Peyer's patch (tissue), 4 donors: ENCODE measurements around the gene ABCA13. TPM values are rescaled to one million over a fixed set of nuclear protein-coding genes. Genes with fewer than 3 reads are reported as not detected.

Experiments
- DNase-seq, 3 donors: peaks; one replicate each; pipeline ENCODE4 v3.0.0-alpha.2; 2017 to 2019
- H3K27ac ChIP-seq, 4 donors: fragments of 200-600 bp; sonication (generic); one replicate each; pipeline ENCODE4 v1.5.1; 2016 to 2019
- H3K27me3 ChIP-seq, 2 donors: fragments of 200-600 bp; sonication (generic); one replicate each; pipeline ENCODE4 v1.5.1; 2019
- H3K36me3 ChIP-seq, 3 donors: fragments of 200-600 bp; sonication (generic); one replicate each; pipeline ENCODE4 v1.5.1; 2016 to 2019
- H3K4me1 ChIP-seq, 4 donors: fragments of 200-600 bp; sonication (generic); one replicate each; pipeline ENCODE4 v1.5.1; 2016 to 2019
- H3K4me3 ChIP-seq, 4 donors: fragments of 200-600 bp; sonication (generic); 1 replicate in 3 of 4; 2 replicates in 1 of 4; pipeline ENCODE4 v1.5.1; 2016 to 2019; ENCODE audit warnings: mild to moderate bottlenecking in 1 of 4
- H3K9me3 ChIP-seq, 4 donors: fragments of 200-600 bp; sonication (generic); one replicate each; pipeline ENCODE4 v1.5.1; 2016 to 2019; ENCODE audit warnings: mild to moderate bottlenecking in 1 of 4
- POLR2A ChIP-seq, 2 donors: fragments of 450-650 bp; IDR thresholded peaks; one replicate each; pipeline ENCODE4 v1.5.1; 2017; ENCODE audit warnings: antibody characterized with exemption in 2 of 2, mild to moderate bottlenecking in 2 of 2, moderate library complexity in 2 of 2
- total RNA-seq, 4 donors: library from RNA; depleted of rRNA; stranded (reverse); fragments of >200 nt; gene quantifications; one replicate each; pipeline ENCODE4 v1.1.0, GENCODE V29; 2016
- TF ChIP-seq, protein P1 (sequence below), 6 experiments: fragments of 450-650 bp in 4 of 6; fragments of 200-600 bp in 2 of 6; sonication (generic) in 1 of 6; IDR thresholded peaks; one replicate each; pipeline ENCODE4 v1.5.1; 2017 to 2019; ENCODE audit warnings: antibody characterized with exemption in 6 of 6, mild to moderate bottlenecking in 3 of 6, moderate library complexity in 1 of 6

Gene ABCA13
- total RNA-seq, 4 donors from 2014 or later: 0.53 to 2.7 (median 1.7) TPM

DNA sequence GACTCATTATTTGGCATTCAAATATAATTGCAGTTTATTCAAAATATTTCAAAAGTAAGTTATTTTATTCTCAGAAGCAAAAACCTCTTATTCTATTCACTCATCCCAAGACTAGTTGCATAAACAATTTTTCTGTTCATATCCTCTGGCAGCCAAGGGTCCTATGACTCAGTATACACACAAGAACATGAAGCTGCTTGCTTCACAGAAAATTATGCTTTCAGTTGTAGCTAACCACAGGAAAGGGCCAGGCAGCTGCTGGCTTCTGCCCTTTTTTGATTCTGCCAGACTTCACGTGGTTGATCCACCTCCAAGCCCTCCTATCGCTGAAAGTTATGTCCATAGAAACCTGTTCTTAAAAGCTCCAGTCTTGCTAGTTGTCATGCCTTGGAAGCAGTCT, 108.8 kb downstream of the ABCA13 start:
- TF ChIP-seq POLR2A (IDR thresholded peaks at IDR 0.05): no peak
- TF ChIP-seq, protein P1, sequence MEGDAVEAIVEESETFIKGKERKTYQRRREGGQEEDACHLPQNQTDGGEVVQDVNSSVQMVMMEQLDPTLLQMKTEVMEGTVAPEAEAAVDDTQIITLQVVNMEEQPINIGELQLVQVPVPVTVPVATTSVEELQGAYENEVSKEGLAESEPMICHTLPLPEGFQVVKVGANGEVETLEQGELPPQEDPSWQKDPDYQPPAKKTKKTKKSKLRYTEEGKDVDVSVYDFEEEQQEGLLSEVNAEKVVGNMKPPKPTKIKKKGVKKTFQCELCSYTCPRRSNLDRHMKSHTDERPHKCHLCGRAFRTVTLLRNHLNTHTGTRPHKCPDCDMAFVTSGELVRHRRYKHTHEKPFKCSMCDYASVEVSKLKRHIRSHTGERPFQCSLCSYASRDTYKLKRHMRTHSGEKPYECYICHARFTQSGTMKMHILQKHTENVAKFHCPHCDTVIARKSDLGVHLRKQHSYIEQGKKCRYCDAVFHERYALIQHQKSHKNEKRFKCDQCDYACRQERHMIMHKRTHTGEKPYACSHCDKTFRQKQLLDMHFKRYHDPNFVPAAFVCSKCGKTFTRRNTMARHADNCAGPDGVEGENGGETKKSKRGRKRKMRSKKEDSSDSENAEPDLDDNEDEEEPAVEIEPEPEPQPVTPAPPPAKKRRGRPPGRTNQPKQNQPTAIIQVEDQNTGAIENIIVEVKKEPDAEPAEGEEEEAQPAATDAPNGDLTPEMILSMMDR (IDR thresholded peaks at IDR 0.05): no peak
- DNase-seq: no peak

GRCh38 chr7:48285373-48285772, 114.1 kb downstream of the ABCA13 start:
- H3K4me1 ChIP-seq: no peaks in the 10 kb centered on the region
- no peak for DNase-seq
- H3K27ac ChIP-seq: no peak overlapping the region
- no peak overlapping the region for H3K4me3 ChIP-seq
- H3K36me3 ChIP-seq: no peaks in the 10 kb centered on the region
- H3K27me3 ChIP-seq: no peaks in the 10 kb centered on the region
- no peak for TF ChIP-seq POLR2A (IDR thresholded peaks at IDR 0.05)
- TF ChIP-seq, protein P1 (IDR thresholded peaks at IDR 0.05): no peak
- no peaks in the 10 kb centered on the region for H3K9me3 ChIP-seq

More for the DNA sequence above, 108.8 kb downstream of the ABCA13 start:
- Histone ChIP-seq H3K36me3 (no peaks in the 10 kb centered on the region), H3K27me3 (no peaks in the 10 kb centered on the region), H3K4me1 (no peaks in the 10 kb centered on the region), H3K9me3 (no peaks in the 10 kb centered on the region), H3K4me3 (no peak overlapping the region), H3K27ac (no peak overlapping the region)

GRCh38 chr7:48286836-48287235, 115.6 kb downstream of the ABCA13 start:
- Histone ChIP-seq H3K4me1 (no peaks in the 10 kb centered on the region), H3K9me3 (no peaks in the 10 kb centered on the region), H3K27ac (no peak overlapping the region), H3K27me3 (no peaks in the 10 kb centered on the region), H3K36me3 (no peaks in the 10 kb centered on the region), H3K4me3 (no peak overlapping the region)
- no peak for DNase-seq
- no peak for TF ChIP-seq POLR2A (IDR thresholded peaks at IDR 0.05)
- TF ChIP-seq, protein P1 (IDR thresholded peaks at IDR 0.05): no peak

- H3K4me1 ChIP-seq: no peaks in the 10 kb centered on the region
- no peak for DNase-seq
- no peaks in the 10 kb centered on the region for H3K27me3 ChIP-seq
- no peak overlapping the region for H3K4me3 ChIP-seq
- no peaks in the 10 kb centered on the region for H3K36me3 ChIP-seq
- TF ChIP-seq POLR2A (IDR thresholded peaks at IDR 0.05): no peak
- TF ChIP-seq, protein P1 (IDR thresholded peaks at IDR 0.05): no peak
- H3K9me3 ChIP-seq: no peaks in the 10 kb centered on the region
- H3K27ac ChIP-seq: no peak overlapping the region
Observed at GRCh38 chr7:48289656-48290055, 118.4 kb downstream of the ABCA13 start.

GRCh38 chr7:48292949-48293348, 121.7 kb downstream of the ABCA13 start:
- no peak for DNase-seq
- Histone ChIP-seq H3K27me3 (no peaks in the 10 kb centered on the region), H3K27ac (no peak overlapping the region), H3K36me3 (no peaks in the 10 kb centered on the region), H3K4me1 (no peaks in the 10 kb centered on the region), H3K4me3 (no peak overlapping the region), H3K9me3 (no peaks in the 10 kb centered on the region)
- TF ChIP-seq POLR2A (IDR thresholded peaks at IDR 0.05): no peak
- TF ChIP-seq, protein P1 (IDR thresholded peaks at IDR 0.05): no peak
